H1 (cell line): ENCODE data around the gene SOHLH1. TPM values are rescaled to one million over a fixed set of nuclear protein-coding genes. Genes with fewer than 3 reads are reported as not detected.

ENCODE experiments used
- CBX5 ChIP-seq: fragments of 300-800, 300-1000 bp; sonication (generic); IDR thresholded peaks from 2 replicates; pipeline ENCODE4 v1.7.1; 2016; ENCODE audit warnings: antibody characterized with exemption, low read length, low read depth
- CBX8 ChIP-seq: fragments of 300-800, 300-1000 bp; sonication (generic); IDR thresholded peaks from 2 replicates; pipeline ENCODE4 v1.7.1; 2016; ENCODE audit warnings: low read depth, low read length, borderline replicate concordance
- GABPA ChIP-seq: IDR thresholded peaks from 2 replicates; pipeline ENCODE4 v1.6.1; 2011; ENCODE audit warnings: mild to moderate bottlenecking, low read length, moderate library complexity, borderline replicate concordance; ENCODE audit not compliant: insufficient read depth
- HDAC2 ChIP-seq, 2 experiments: fragments of 300-600 bp in 1 of 2; sonication (generic) in 1 of 2; IDR thresholded peaks; 2 replicates each; pipeline ENCODE4 v1.6.1; 2011 to 2012; ENCODE audit warnings: low read depth in 2 of 2, low read length in 2 of 2, mild to moderate bottlenecking in 2 of 2, moderate library complexity in 2 of 2, borderline replicate concordance in 1 of 2, inconsistent platforms in 1 of 2
- JUN ChIP-seq: IDR thresholded peaks from 2 replicates; pipeline ENCODE4 v1.6.1; 2011; ENCODE audit warnings: low read depth, mild to moderate bottlenecking, improper control_type of control experiment, low read length
- PHF8 ChIP-seq: fragments of 200-600 bp; sonication (generic); conservative IDR thresholded peaks from 2 replicates; pipeline ENCODE4 v1.7.1; 2012; ENCODE audit warnings: low read depth, mild to moderate bottlenecking, inconsistent platforms, low read length, moderate library complexity
- RNF2 ChIP-seq: fragments of 200-900, 300-1000 bp; sonication (generic); IDR thresholded peaks from 2 replicates; pipeline ENCODE4 v1.7.1; 2016; ENCODE audit warnings: borderline replicate concordance, low read depth, mild to moderate bottlenecking, antibody characterized with exemption, low read length; ENCODE audit not compliant: poor library complexity, severe bottlenecking; ENCODE audit errors: missing control alignments
- SUZ12 ChIP-seq: fragments of 200-600 bp; sonication (generic); IDR thresholded peaks from 2 replicates; pipeline ENCODE4 v1.6.1; 2012; ENCODE audit warnings: mild to moderate bottlenecking, inconsistent platforms, low read length, moderate library complexity, mixed read lengths
- polyA plus RNA-seq, 7 experiments: library from polyadenylated mRNA; depleted of rRNA in 3 of 7; stranded (reverse) in 5 of 7; unstranded in 2 of 7; fragments of >200 nt in 5 of 7; fragments of 200-250 nt in 2 of 7; gene quantifications; 1 replicate in 5 of 7; 2 replicates in 1 of 7; 4 replicates in 1 of 7; pipeline versions ENCODE4 v1.2.1 to v1.2.3, GENCODE V29; 2011 to 2013; ENCODE audit warnings: missing spikeins in 2 of 7, mixed read lengths in 2 of 7
- total RNA-seq: library from RNA; stranded (reverse); fragmentation: NEBNext Ultra II Directional; extraction: Animal tissue kit (Norgen Biotek cat#: 25700); gene quantifications from 2 replicates; pipeline ENCODE4 v1.2.1, GENCODE V29; 2021
- TF ChIP-seq, protein P1 (sequence below): fragments of 300-600 bp; sonication (generic); IDR thresholded peaks from 2 replicates; pipeline ENCODE4 v1.7.1; 2012; ENCODE audit warnings: low read length, moderate library complexity, mild to moderate bottlenecking, inconsistent platforms; ENCODE audit not compliant: insufficient replicate concordance

The SOHLH1 gene
- total and polyA plus RNA-seq, 2 of the 8 experiments (the other 6 are each of a cell fraction or from before 2014, with no cell fraction given): 0.11 TPM; not detected in 1

DNA sequence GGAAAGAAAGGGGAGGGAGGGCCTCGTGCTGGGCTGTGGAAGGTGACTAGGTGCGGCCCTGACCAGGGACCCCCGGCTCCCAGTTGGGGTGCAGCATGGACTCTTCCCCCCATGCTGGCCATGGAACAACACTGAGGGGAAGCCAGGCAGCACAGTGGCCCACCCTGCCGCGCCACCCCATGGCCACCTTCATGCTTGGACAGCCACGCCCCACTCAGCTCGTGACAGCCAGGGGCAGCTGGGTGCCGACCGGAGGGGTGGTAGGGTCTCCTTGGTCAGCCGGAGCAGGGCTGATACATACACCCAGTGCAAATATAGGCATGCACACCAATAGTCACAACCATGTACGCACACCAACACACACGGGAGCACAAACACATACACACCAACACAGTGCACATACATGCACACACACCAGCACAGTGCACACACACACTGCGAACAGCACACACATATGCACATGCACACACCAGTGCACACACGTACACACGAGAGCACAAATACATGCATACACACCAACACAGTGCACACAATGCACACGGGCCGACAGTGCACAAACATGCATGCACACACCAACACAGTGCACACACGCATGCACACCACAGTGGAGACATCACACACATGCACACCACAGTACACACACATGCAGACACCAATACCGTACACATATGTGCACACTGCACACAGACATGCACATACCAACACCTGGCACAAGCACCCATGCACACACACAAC is 8.3 kb downstream of the SOHLH1 start (continued):
- TF ChIP-seq CBX8: no peak
- TF ChIP-seq HDAC2 (IDR thresholded peaks at IDR 0.05; ENCODE audit: borderline replicate concordance in 1 of 2, low read depth in 2 of 2, low read length in 2 of 2): no peak
- TF ChIP-seq RNF2: no peak
- TF ChIP-seq, protein P1, sequence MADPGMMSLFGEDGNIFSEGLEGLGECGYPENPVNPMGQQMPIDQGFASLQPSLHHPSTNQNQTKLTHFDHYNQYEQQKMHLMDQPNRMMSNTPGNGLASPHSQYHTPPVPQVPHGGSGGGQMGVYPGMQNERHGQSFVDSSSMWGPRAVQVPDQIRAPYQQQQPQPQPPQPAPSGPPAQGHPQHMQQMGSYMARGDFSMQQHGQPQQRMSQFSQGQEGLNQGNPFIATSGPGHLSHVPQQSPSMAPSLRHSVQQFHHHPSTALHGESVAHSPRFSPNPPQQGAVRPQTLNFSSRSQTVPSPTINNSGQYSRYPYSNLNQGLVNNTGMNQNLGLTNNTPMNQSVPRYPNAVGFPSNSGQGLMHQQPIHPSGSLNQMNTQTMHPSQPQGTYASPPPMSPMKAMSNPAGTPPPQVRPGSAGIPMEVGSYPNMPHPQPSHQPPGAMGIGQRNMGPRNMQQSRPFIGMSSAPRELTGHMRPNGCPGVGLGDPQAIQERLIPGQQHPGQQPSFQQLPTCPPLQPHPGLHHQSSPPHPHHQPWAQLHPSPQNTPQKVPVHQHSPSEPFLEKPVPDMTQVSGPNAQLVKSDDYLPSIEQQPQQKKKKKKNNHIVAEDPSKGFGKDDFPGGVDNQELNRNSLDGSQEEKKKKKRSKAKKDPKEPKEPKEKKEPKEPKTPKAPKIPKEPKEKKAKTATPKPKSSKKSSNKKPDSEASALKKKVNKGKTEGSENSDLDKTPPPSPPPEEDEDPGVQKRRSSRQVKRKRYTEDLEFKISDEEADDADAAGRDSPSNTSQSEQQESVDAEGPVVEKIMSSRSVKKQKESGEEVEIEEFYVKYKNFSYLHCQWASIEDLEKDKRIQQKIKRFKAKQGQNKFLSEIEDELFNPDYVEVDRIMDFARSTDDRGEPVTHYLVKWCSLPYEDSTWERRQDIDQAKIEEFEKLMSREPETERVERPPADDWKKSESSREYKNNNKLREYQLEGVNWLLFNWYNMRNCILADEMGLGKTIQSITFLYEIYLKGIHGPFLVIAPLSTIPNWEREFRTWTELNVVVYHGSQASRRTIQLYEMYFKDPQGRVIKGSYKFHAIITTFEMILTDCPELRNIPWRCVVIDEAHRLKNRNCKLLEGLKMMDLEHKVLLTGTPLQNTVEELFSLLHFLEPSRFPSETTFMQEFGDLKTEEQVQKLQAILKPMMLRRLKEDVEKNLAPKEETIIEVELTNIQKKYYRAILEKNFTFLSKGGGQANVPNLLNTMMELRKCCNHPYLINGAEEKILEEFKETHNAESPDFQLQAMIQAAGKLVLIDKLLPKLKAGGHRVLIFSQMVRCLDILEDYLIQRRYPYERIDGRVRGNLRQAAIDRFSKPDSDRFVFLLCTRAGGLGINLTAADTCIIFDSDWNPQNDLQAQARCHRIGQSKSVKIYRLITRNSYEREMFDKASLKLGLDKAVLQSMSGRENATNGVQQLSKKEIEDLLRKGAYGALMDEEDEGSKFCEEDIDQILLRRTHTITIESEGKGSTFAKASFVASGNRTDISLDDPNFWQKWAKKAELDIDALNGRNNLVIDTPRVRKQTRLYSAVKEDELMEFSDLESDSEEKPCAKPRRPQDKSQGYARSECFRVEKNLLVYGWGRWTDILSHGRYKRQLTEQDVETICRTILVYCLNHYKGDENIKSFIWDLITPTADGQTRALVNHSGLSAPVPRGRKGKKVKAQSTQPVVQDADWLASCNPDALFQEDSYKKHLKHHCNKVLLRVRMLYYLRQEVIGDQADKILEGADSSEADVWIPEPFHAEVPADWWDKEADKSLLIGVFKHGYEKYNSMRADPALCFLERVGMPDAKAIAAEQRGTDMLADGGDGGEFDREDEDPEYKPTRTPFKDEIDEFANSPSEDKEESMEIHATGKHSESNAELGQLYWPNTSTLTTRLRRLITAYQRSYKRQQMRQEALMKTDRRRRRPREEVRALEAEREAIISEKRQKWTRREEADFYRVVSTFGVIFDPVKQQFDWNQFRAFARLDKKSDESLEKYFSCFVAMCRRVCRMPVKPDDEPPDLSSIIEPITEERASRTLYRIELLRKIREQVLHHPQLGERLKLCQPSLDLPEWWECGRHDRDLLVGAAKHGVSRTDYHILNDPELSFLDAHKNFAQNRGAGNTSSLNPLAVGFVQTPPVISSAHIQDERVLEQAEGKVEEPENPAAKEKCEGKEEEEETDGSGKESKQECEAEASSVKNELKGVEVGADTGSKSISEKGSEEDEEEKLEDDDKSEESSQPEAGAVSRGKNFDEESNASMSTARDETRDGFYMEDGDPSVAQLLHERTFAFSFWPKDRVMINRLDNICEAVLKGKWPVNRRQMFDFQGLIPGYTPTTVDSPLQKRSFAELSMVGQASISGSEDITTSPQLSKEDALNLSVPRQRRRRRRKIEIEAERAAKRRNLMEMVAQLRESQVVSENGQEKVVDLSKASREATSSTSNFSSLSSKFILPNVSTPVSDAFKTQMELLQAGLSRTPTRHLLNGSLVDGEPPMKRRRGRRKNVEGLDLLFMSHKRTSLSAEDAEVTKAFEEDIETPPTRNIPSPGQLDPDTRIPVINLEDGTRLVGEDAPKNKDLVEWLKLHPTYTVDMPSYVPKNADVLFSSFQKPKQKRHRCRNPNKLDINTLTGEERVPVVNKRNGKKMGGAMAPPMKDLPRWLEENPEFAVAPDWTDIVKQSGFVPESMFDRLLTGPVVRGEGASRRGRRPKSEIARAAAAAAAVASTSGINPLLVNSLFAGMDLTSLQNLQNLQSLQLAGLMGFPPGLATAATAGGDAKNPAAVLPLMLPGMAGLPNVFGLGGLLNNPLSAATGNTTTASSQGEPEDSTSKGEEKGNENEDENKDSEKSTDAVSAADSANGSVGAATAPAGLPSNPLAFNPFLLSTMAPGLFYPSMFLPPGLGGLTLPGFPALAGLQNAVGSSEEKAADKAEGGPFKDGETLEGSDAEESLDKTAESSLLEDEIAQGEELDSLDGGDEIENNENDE: no peak
- TF ChIP-seq PHF8: no peak
- TF ChIP-seq SUZ12: no peak
- no peak for TF ChIP-seq JUN
- TF ChIP-seq GABPA: no peak
- TF ChIP-seq CBX5: no peak
- TF ChIP-seq, all 59 proteins: peak for 0
